ENCODE data around the gene NTRK3. TPM values are rescaled to one million over a fixed set of nuclear protein-coding genes. Genes with fewer than 3 reads are reported as not detected.

NTRK3 gene
- total and polyA plus RNA-seq, 2 of the 8 experiments (the other 6 are each of a cell fraction or from before 2014, with no cell fraction given): 4.5 to 6.8 TPM

DNA sequence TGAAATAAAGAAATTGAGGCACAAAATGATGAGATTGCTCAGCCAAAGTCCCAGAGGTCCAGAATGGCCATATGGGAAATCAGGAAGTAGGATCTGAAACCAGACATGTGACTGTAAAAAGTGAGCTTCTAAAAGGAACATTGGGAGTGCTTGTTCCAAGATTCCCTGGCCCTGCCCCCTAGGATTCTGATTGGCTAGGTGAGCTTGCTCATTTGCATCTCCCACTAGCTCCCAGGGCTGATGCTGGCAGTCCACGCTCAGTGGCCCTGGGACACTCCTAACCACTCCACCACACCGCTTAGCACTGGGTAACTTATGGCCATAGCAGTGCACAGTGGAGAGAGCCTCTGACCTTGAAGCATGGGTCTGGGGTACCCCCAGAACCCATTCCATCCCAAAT, 326.7 kb downstream of the NTRK3 start (continued):
- no peak for TF ChIP-seq JUND (IDR thresholded peaks at IDR 0.05; ENCODE audit: low read length)
- no peak for TF ChIP-seq RAD21 (IDR thresholded peaks at IDR 0.05 in 1 of 2, conservative IDR thresholded peaks at IDR 0.05 in 1 of 2; ENCODE audit: low read depth in 2 of 2, low read length in 2 of 2)
- TF ChIP-seq CBX5 (IDR thresholded peaks at IDR 0.05; ENCODE audit: low read depth, low read length): no peak
- TF ChIP-seq BRCA1 (IDR thresholded peaks at IDR 0.05; ENCODE audit: low read depth, low read length): no peak
- TF ChIP-seq KDM1A (IDR thresholded peaks at IDR 0.05; ENCODE audit: borderline replicate concordance, low read length): no peak
- TF ChIP-seq YY1 (IDR thresholded peaks at IDR 0.05; ENCODE audit: low read depth, low read length): no peak
- no peak for TF ChIP-seq CHD2 (IDR thresholded peaks at IDR 0.05; ENCODE audit: low read length)
- no peak for TF ChIP-seq MAFK (IDR thresholded peaks at IDR 0.05; ENCODE audit: low read depth, low read length)
- TF ChIP-seq ZNF274 (IDR thresholded peaks at IDR 0.05; ENCODE audit: borderline replicate concordance, extremely low read depth, low read length): no peak
- TF ChIP-seq NANOG (IDR thresholded peaks at IDR 0.05; ENCODE audit: insufficient read depth, low read depth, low read length, poor library complexity, severe bottlenecking): no peak
- no peak for TF ChIP-seq KDM4A (IDR thresholded peaks at IDR 0.05; ENCODE audit: low read depth, low read length, severe bottlenecking)
- TF ChIP-seq, protein P1, sequence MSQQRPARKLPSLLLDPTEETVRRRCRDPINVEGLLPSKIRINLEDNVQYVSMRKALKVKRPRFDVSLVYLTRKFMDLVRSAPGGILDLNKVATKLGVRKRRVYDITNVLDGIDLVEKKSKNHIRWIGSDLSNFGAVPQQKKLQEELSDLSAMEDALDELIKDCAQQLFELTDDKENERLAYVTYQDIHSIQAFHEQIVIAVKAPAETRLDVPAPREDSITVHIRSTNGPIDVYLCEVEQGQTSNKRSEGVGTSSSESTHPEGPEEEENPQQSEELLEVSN (IDR thresholded peaks at IDR 0.05): no peak
- no peak for TF ChIP-seq RXRA (IDR thresholded peaks at IDR 0.05; ENCODE audit: insufficient read depth, low read depth, low read length)
- TF ChIP-seq ASH2L (IDR thresholded peaks at IDR 0.05; ENCODE audit: low read length): no peak
